Upper lobe of left lung (tissue), 4 donors: ENCODE results near the gene EHMT1.

Experiments used
- EP300 ChIP-seq, 4 donors: sonication (generic); formaldehyde crosslinking; IDR thresholded peaks; one replicate each; pipeline ENCODE4 v1.5.1; 2017; ENCODE audit warnings: antibody characterized with exemption in 4 of 4, control low read depth in 2 of 4
- TF ChIP-seq, protein P1 (sequence below), 6 experiments: fragments of 450-650 bp in 4 of 6; fragments of 200-600 bp in 2 of 6; sonication (generic) in 2 of 6; IDR thresholded peaks; one replicate each; pipeline ENCODE4 v1.5.1; 2016 to 2019; ENCODE audit warnings: antibody characterized with exemption in 6 of 6

DNA sequence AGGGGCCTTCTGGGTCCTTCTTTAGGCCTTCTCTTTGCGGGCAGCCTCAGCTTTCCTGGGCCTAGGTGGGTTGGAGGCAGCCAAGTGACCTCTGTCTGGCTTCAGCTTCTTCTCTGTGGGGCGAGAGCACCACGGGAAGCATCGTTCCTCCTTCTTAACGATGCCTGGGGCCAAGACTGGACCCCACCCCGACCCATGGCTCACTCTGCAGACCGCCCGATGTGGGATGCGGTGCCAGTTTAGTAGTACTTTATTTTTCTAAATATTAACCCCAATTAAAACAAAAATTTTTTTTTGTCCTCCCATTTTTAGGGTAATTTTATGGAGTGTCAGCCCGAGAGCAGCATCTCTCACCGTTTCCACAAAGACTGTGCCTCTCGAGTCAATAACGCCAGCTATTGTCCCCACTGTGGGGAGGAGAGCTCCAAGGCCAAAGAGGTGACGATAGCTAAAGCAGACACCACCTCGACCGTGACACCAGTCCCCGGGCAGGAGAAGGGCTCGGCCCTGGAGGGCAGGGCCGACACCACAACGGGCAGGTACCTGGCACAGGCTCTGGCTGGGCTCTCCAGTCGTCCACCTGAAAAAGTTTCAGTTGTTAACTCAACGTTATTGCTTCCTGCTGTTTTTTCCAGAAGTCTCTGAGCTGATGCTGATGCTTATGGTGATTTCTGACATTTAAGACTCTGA, 157.6 kb downstream of the EHMT1 start:
- TF ChIP-seq, protein P1, sequence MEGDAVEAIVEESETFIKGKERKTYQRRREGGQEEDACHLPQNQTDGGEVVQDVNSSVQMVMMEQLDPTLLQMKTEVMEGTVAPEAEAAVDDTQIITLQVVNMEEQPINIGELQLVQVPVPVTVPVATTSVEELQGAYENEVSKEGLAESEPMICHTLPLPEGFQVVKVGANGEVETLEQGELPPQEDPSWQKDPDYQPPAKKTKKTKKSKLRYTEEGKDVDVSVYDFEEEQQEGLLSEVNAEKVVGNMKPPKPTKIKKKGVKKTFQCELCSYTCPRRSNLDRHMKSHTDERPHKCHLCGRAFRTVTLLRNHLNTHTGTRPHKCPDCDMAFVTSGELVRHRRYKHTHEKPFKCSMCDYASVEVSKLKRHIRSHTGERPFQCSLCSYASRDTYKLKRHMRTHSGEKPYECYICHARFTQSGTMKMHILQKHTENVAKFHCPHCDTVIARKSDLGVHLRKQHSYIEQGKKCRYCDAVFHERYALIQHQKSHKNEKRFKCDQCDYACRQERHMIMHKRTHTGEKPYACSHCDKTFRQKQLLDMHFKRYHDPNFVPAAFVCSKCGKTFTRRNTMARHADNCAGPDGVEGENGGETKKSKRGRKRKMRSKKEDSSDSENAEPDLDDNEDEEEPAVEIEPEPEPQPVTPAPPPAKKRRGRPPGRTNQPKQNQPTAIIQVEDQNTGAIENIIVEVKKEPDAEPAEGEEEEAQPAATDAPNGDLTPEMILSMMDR (IDR thresholded peaks at IDR 0.05) = no peak
- no peak for TF ChIP-seq EP300 (IDR thresholded peaks at IDR 0.05)
